Muscle of leg (tissue), 11 donors: ENCODE data around the gene SPR. TPM values are rescaled to one million over a fixed set of nuclear protein-coding genes. Genes with fewer than 3 reads are reported as not detected.

ENCODE experiments used
- DNase-seq: peaks from one replicate; pipeline ENCODE4 v3.0.0; 2013
- H3K27ac ChIP-seq: one replicate; pipeline ENCODE4 v1.5.1; 2013; ENCODE audit warnings: mild to moderate bottlenecking, low read length, control low read depth
- H3K27me3 ChIP-seq: one replicate; pipeline ENCODE4 v1.6.1; 2013; ENCODE audit warnings: low read length; ENCODE audit not compliant: control insufficient read depth, insufficient read depth
- H3K36me3 ChIP-seq: one replicate; pipeline ENCODE4 v1.6.1; 2013; ENCODE audit warnings: low read length; ENCODE audit not compliant: control insufficient read depth, insufficient read depth
- H3K4me1 ChIP-seq: one replicate; pipeline ENCODE4 v1.6.1; 2013; ENCODE audit warnings: low read length; ENCODE audit not compliant: control insufficient read depth, insufficient read depth
- H3K4me3 ChIP-seq: one replicate; pipeline ENCODE4 v1.5.1; 2013; ENCODE audit warnings: low read length, control low read depth
- H3K9me3 ChIP-seq: replicated peaks from 2 replicates; pipeline ENCODE4 v1.6.1; 2013; ENCODE audit warnings: low read depth, low read length; ENCODE audit not compliant: control insufficient read depth
- WGBS: methylation state at CpG from one replicate; pipeline ENCODE4 v1.1.5; 2013; ENCODE audit warnings: missing lambda C conversion rate; ENCODE audit not compliant: insufficient coverage; 5-methylcytosine and 5-hydroxymethylcytosine counted together
- polyA plus RNA-seq, 8 donors: library from polyadenylated mRNA; unstranded; fragments of 120-200 nt; gene quantifications; one replicate each; pipeline versions ENCODE4 v1.2.1 to v1.2.3, GENCODE V29; 2013; ENCODE audit warnings: inconsistent platforms in 1 of 8, low replicate concordance in 1 of 8; ENCODE audit not compliant: insufficient read length in 8 of 8, insufficient read depth in 1 of 8
- total RNA-seq: library from RNA; stranded (reverse); fragments of 120-200 nt; gene quantifications from one replicate; pipeline ENCODE4 v1.2.4, GENCODE V29; 2013

The SPR gene
- total and polyA plus RNA-seq, 9 donors, result 2.6 to 5.0 (median 4.1) TPM

DNA sequence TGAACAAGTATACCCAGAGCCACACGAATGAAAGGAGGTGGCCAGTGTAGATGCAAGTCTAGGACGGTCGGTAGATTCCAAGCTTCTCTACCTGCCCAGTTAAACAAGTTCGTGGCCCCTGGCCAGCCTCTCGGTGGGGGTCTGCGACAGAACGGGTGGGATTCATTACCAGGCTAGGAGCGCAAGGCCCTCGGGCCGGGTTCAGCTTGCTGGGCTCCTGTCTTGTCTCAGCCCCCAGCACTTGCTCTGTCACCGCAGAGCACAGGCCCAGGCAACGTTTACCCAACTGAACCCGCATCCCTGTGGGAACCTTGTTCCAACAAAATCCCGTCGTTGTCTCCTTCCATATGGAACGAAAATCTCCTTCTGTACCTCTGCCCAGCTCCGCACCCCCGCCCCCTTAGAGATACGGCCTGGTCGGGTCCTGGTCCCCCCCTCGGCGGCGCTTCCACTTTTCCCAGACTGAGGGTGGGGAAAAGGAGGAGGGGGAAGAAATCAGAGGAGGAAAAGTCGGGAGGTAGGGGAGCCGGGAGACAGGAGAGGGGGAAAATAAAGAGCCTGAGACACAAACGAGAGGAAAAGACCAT is 28.2 kb downstream of the SPR start:
- H3K36me3 ChIP-seq, result no peaks in the 10 kb centered on the region
- H3K9me3 ChIP-seq, result no peaks in the 10 kb centered on the region
- 2% methylated on average over 14 of the region's 26 CpGs for WGBS
- no peak for DNase-seq
- H3K27ac ChIP-seq, result no peak overlapping the region
- H3K27me3 ChIP-seq, result peaks cover 84% of the 10 kb centered on the region
- H3K4me1 ChIP-seq, result peaks cover 35% of the 10 kb centered on the region
- H3K4me3 ChIP-seq, result no peak overlapping the region

- no peak overlapping the region for H3K27ac ChIP-seq
- H3K4me3 ChIP-seq, result no peak overlapping the region
- H3K4me1 ChIP-seq, result peaks cover 42% of the 10 kb centered on the region
- H3K27me3 ChIP-seq, result peaks cover 86% of the 10 kb centered on the region
- H3K36me3 ChIP-seq, result no peaks in the 10 kb centered on the region
- WGBS, result under 1% methylated on average over 80 of the region's 86 CpGs
- no peaks in the 10 kb centered on the region for H3K9me3 ChIP-seq
- DNase-seq, result peak; percentile 46
These were observed 28.9 kb downstream of the SPR start for GRCh38 chr2:72915907-72916742.

- Histone ChIP-seq H3K27ac (no peak overlapping the region), H3K4me3 (peak overlapping the region; percentile 1), H3K9me3 (no peaks in the 10 kb centered on the region), H3K36me3 (no peaks in the 10 kb centered on the region), H3K4me1 (peaks cover 43% of the 10 kb centered on the region), H3K27me3 (peaks cover 88% of the 10 kb centered on the region)
- WGBS, result 1% methylated on average over 26 of the region's 29 CpGs
- DNase-seq, result no peak
These were observed 29.5 kb downstream of the SPR start for GRCh38 chr2:72916743-72917137.

DNA sequence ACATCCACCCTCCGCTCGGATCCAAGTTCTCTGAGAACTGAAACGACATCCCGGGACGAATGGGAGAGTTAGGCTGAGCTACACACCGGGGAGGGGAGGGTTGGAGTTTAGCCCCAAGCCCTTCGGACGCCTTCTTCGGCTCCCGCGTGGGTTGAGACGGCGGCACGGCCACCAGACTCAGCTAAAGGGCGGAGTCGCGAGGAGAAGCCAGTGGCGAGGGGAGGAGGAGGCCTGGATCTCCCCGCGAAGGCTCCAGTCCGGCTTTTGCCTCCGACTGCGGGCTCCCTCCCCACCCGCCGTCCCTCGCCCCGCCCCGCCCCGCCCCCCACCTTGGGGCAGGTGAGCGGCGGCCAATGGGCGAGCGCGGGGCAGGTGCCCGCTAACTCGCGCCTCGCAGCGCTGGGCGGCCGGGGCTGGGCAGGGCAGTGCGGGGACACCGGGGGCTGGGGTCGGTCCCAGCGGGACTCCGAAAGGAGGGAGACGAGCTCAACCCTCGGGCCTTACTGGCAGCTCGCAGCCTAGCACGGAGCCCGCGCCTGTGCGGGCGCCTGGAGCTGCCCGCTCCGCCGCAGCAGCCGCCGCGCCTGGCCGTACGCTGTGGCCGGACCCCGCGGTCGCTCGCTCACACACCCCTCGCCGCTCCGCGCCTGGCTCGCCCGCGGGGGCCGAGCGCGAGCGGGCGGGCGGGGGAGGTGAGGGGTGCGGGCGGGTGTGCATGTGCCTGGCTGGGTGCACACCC is 30.1 kb downstream of the SPR start, which contains the start of gene EMX1:
Gene EMX1 (plus strand): TSS at position 382 of the 739 bp plus-strand sequence. CDS start 334 bp downstream, at position 716.
- DNase-seq, result no peak
- H3K36me3 ChIP-seq, result no peaks in the 10 kb centered on the region
- H3K27ac ChIP-seq, result no peak within 1 kb of the TSS
- no peaks in the 10 kb centered on the region for H3K9me3 ChIP-seq
- under 1% methylated on average over 59 of the region's 82 CpGs for WGBS
- peak within 1 kb of the TSS; percentile 1 for H3K4me3 ChIP-seq
- H3K4me1 ChIP-seq, result peaks cover 43% of the 10 kb centered on the region
- H3K27me3 ChIP-seq, result peaks cover 92% of the 10 kb centered on the region

DNA sequence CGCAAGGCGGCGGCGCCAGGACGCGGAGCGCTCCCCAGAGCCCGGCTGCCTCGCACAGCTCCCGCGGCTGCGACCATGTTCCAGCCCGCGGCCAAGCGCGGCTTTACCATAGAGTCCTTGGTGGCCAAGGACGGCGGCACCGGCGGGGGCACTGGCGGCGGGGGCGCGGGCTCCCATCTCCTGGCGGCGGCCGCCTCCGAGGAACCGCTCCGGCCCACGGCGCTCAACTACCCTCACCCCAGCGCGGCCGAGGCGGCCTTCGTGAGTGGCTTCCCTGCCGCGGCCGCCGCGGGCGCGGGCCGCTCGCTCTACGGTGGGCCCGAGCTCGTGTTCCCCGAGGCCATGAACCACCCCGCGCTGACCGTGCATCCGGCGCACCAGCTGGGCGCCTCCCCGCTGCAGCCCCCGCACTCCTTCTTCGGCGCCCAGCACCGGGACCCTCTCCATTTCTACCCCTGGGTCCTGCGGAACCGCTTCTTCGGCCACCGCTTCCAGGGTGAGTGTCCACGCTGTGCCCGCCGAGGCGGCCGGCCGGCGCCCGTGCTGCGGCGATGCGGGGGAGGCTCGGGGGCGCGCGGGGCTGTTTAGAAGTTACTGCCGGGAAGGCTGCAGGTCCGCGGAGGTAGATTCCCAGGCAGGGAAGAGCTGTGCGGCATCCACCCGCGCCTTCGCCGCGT is 30.8 kb downstream of the SPR start:
- no peak for DNase-seq

DNA sequence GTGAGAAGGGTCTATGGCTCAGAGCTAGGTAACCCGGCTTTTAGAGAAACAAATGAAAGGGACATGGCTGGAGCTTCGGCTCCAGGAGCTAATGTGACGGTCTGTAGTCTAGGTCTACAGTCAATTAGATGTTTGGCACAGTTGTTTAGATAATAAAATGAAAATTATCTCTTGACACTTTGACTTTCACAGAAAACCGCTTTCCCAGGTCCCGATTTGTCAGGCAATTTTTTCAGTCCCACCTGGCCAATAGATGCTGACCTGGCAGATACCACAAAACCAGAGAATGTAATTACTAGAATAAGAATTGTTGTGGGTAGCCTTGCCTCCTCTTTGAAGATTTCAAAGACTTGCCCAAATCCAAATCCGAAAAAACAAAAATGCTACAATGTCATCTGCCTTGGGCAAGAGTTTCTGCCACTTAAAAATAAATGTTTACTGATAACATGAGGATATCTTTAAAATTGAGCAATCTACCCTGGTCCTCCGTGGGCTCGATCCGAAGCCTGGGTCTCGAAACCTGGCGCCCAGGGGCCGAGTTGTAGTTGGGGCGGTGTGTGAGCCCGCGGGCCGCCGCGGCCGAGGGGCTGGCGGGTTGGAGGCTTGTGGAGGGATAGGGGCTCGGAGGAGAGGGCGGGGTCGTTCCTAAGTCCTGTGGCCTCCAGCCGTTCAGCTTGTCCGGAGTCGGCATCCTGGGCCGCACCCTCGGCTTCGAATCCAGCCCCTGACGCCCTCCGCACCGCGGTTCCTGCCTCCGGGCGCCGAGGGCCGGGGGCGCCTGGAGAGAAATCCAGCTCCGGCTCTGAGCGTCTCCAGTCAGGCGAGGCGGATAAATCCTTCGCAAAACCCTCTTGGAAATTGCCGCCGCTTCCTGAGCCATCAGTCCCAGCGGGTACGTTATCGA is 32.5 kb downstream of the SPR start:
- H3K4me3 ChIP-seq, result no peak overlapping the region
- no peaks in the 10 kb centered on the region for H3K36me3 ChIP-seq
- H3K27ac ChIP-seq, result no peak overlapping the region
- peaks cover 97% of the 10 kb centered on the region for H3K27me3 ChIP-seq
- H3K9me3 ChIP-seq, result no peaks in the 10 kb centered on the region
- 1% methylated on average over 38 of the region's 48 CpGs for WGBS
- DNase-seq, result no peak
- peaks cover 53% of the 10 kb centered on the region for H3K4me1 ChIP-seq

More for the DNA sequence above, 30.8 kb downstream of the SPR start:
- no peaks in the 10 kb centered on the region for H3K9me3 ChIP-seq
- under 1% methylated on average over 88 of the region's 89 CpGs for WGBS
- peaks cover 43% of the 10 kb centered on the region for H3K4me1 ChIP-seq
- peaks cover 97% of the 10 kb centered on the region for H3K27me3 ChIP-seq
- no peaks in the 10 kb centered on the region for H3K36me3 ChIP-seq
- H3K27ac ChIP-seq, result no peak overlapping the region
- no peak overlapping the region for H3K4me3 ChIP-seq

DNA sequence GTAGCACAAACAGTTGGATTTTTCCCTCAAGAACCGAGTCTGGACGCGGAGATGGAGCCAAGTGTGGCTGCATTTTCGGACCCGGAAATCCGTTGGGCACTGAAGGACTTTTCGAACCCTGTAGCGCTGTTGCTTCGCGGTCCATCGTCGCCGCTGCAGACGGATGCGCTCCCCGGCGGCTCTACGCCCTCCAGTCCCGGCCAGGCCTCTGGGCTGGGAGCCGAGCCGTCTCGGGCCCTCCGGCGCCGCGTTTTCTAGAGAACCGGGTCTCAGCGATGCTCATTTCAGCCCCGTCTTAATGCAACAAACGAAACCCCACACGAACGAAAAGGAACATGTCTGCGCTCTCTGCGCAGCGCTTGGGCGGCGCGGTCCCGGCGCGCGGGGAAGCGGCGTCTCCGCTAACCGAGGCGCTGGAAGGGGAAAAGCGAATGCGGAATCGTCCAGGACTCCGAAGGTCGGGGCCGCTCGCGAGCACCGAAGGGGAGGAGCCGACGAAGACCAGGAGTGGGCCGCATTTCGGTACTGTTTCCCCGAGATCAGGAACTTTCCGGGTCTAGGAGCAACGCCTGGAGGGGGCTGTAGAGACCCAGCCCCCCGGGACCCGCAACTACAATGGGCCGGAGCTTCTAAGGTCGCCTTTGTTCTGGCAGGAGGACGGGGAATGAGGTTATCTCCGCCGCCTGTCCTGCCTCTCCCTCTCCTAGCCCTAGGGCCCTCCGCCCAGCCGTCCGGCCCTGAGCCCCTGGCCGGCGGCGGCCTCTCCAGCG is 33.3 kb downstream of the SPR start:
- H3K4me3 ChIP-seq, result peak overlapping the region; percentile 9
- WGBS, result under 1% methylated on average over 75 of the region's 77 CpGs

GRCh38 chr2:72921088-72921851 is 34.1 kb downstream of the SPR start:
- 3% methylated on average over 6 of the region's 15 CpGs for WGBS
- DNase-seq, result no peak
- H3K4me1 ChIP-seq, result peaks cover 42% of the 10 kb centered on the region

More for the DNA sequence above, 33.3 kb downstream of the SPR start:
- Histone ChIP-seq H3K27ac (no peak overlapping the region), H3K4me1 (peaks cover 50% of the 10 kb centered on the region), H3K36me3 (no peaks in the 10 kb centered on the region), H3K9me3 (no peaks in the 10 kb centered on the region), H3K27me3 (peaks cover 97% of the 10 kb centered on the region)
- peak; percentile 60 for DNase-seq

More at GRCh38 chr2:72921088-72921851, 34.1 kb downstream of the SPR start:
- H3K4me3 ChIP-seq, result no peak overlapping the region
- H3K27me3 ChIP-seq, result peaks cover 94% of the 10 kb centered on the region
- no peaks in the 10 kb centered on the region for H3K9me3 ChIP-seq
- H3K27ac ChIP-seq, result no peak overlapping the region
- no peaks in the 10 kb centered on the region for H3K36me3 ChIP-seq
